ENCODE measurements around the gene FBXW9. TPM values are rescaled to one million over a fixed set of nuclear protein-coding genes. Genes with fewer than 3 reads are reported as not detected.
"Not testable (repeated sequence)": the region's sequence is repeated elsewhere in the genome, so short reads cannot be mapped to it uniquely, and the experiment has no call there.

FBXW9 gene
- total and polyA plus RNA-seq, 9 donors: 3.9 to 5.7 (median 4.6) TPM

- H3K4me3 ChIP-seq (ENCODE audit: low read length): no peak within 1 kb of the TSS
- no peaks in the 10 kb centered on the region for H3K27me3 ChIP-seq (ENCODE audit: control insufficient read depth, insufficient read depth, low read length)
- no peak within 1 kb of the TSS for H3K27ac ChIP-seq (ENCODE audit: low read length)
- no peaks in the 10 kb centered on the region for H3K4me1 ChIP-seq (ENCODE audit: control insufficient read depth, insufficient read depth, low read length)
- DNase-seq: no peak
- no peaks in the 10 kb centered on the region for H3K9me3 ChIP-seq (replicated peaks; ENCODE audit: control insufficient read depth, low read depth, low read length)
- H3K36me3 ChIP-seq (ENCODE audit: control insufficient read depth, insufficient read depth, low read length): peaks cover 7% of the 10 kb centered on the region
- WGBS (ENCODE audit: insufficient coverage): 73% methylated on average over 8 of the region's 9 CpGs
Observed at GRCh38 chr19:12687496-12688196, 8.8 kb downstream of the FBXW9 start, which contains the start of gene GNG14. Gene GNG14, plus strand, starts transcription at chr19:12687998. Its CDS starts 51 bp downstream, at chr19:12688049.

- no peak overlapping the region for H3K27ac ChIP-seq (ENCODE audit: low read length)
- no peaks in the 10 kb centered on the region for H3K27me3 ChIP-seq (ENCODE audit: control insufficient read depth, insufficient read depth, low read length)
- DNase-seq: no peak
- H3K36me3 ChIP-seq (ENCODE audit: control insufficient read depth, insufficient read depth, low read length): peaks cover 7% of the 10 kb centered on the region
- no peaks in the 10 kb centered on the region for H3K9me3 ChIP-seq (replicated peaks; ENCODE audit: control insufficient read depth, low read depth, low read length)
- H3K4me1 ChIP-seq (ENCODE audit: control insufficient read depth, insufficient read depth, low read length): no peaks in the 10 kb centered on the region
- WGBS (ENCODE audit: insufficient coverage): 74% methylated on average over 3 of the region's 3 CpGs
- no peak overlapping the region for H3K4me3 ChIP-seq (ENCODE audit: low read length)
Observed at GRCh38 chr19:12685831-12686230, 10.6 kb downstream of the FBXW9 start.

DNA sequence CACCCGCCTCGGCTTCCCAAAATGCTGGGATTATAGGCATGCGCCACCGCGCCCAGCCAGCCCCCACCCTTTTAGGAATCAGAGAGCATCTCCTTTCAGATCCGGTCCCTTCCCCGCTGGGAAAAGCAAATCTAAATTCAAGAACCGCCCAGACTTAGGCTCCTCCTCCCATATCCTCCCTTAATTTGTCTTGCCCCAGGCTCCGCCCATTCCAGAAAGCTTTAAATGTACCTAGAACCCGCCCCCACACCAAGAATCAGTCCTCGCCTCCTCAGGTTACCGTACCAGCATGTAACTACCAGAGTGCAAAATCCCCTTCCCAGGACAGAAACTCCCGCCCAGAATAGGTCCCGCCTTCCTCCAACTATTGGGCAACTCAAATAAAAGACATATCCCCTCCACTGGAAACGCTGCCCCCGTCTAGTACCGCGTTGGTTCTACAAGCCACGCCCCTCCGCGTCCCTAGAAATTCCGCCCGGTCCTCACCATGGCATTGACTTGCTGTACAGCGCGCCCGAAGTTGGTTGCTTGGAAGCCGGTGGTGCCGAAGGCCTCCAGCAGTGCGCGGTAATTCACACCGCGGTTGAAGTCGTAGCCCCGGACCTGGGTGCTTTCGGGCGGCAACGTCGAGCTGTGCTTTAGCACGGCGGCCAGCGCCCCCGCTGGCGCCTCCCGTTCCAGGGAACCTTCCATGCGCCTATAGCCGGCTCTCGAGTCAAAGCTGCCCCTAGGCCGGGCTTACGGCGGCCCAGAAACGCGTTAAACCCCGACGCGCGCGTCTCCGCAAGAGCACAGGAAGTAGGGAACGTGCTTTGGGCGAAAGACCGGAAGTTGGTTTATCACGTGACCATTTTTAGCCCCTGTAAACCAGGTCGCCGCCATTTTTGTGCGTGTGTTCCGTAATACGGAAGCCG, 15.1 kb downstream of the FBXW9 start, which contains the start of gene DHPS:
DHPS (minus strand) TSS at position 807 of the 914 bp plus-strand sequence; CDS start at position 693, 114 bp downstream.
- Histone ChIP-seq H3K4me3 (ENCODE audit: low read length) (peak within 1 kb of the TSS; percentile 99), H3K9me3 (replicated peaks; ENCODE audit: control insufficient read depth, low read depth, low read length) (no peaks in the 10 kb centered on the region), H3K4me1 (ENCODE audit: control insufficient read depth, insufficient read depth, low read length) (peaks cover 2% of the 10 kb centered on the region), H3K36me3 (ENCODE audit: control insufficient read depth, insufficient read depth, low read length) (peaks cover 34% of the 10 kb centered on the region), H3K27ac (ENCODE audit: low read length) (peak within 1 kb of the TSS; percentile 99), H3K27me3 (ENCODE audit: control insufficient read depth, insufficient read depth, low read length) (no peaks in the 10 kb centered on the region)
- DNase-seq: peak; percentile 99
- under 1% methylated on average over 68 of the region's 68 CpGs for WGBS (ENCODE audit: insufficient coverage)

DNA sequence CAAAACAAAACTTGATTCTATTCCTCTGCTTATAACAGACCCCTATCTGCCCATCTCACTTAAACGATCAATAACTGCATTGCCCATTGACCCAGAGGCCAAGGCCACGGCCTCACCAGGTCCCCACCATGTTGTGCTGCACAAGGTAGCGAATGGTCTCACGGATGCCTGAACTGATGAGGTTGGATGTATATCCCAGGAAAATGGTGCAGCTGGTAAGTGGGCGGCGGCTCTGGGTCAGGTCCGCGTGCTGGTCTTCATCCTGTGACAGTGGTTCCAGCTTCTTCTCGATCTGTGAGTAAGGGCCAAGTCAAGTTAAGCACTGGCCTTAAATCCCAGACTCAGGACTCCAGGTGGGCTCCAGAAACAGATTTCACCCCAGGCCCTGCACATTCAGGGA, 16.4 kb downstream of the FBXW9 start:
- Histone ChIP-seq H3K27me3 (ENCODE audit: control insufficient read depth, insufficient read depth, low read length) (no peaks in the 10 kb centered on the region), H3K4me3 (ENCODE audit: low read length) (no peak overlapping the region), H3K4me1 (ENCODE audit: control insufficient read depth, insufficient read depth, low read length) (peaks cover 2% of the 10 kb centered on the region), H3K9me3 (replicated peaks; ENCODE audit: control insufficient read depth, low read depth, low read length) (no peaks in the 10 kb centered on the region), H3K27ac (ENCODE audit: low read length) (no peak overlapping the region), H3K36me3 (ENCODE audit: control insufficient read depth, insufficient read depth, low read length) (peaks cover 46% of the 10 kb centered on the region)
- WGBS (ENCODE audit: insufficient coverage): 95% methylated on average over 8 of the region's 9 CpGs
- no peak for DNase-seq

DNA sequence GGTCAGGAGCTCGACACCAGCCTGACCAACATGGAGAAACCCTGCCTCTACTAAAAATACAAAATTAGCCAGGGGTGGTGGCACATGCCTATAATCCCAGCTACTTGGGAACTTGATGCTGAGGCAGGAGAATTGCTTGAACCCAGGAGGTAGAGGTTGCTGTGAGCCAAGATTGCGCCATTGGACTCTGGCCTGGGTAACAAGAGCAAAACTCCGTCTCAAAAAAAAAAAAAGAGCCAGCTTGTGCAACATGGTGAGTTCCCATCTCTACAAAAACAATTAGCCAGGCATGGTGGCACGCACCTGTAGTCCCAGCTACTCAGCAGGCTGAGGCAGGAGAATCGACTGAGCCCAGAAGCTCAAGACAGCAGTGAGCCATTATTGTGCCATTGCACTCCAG, 18.4 kb downstream of the FBXW9 start:
- WGBS (ENCODE audit: insufficient coverage): 85% methylated on average over 5 of the region's 5 CpGs
- H3K36me3 ChIP-seq (ENCODE audit: control insufficient read depth, insufficient read depth, low read length): peaks cover 61% of the 10 kb centered on the region
- not testable (repeated sequence) for H3K4me3 ChIP-seq (ENCODE audit: low read length); H3K27ac ChIP-seq (ENCODE audit: low read length); H3K9me3 ChIP-seq (replicated peaks; ENCODE audit: control insufficient read depth, low read depth, low read length); H3K27me3 ChIP-seq (ENCODE audit: control insufficient read depth, insufficient read depth, low read length); DNase-seq; H3K4me1 ChIP-seq (ENCODE audit: control insufficient read depth, insufficient read depth, low read length)

GRCh38 chr19:12676928-12677327, 19.5 kb downstream of the FBXW9 start:
- Histone ChIP-seq H3K36me3 (ENCODE audit: control insufficient read depth, insufficient read depth, low read length) (peaks cover 71% of the 10 kb centered on the region), H3K27me3 (ENCODE audit: control insufficient read depth, insufficient read depth, low read length) (no peaks in the 10 kb centered on the region), H3K9me3 (replicated peaks; ENCODE audit: control insufficient read depth, low read depth, low read length) (no peaks in the 10 kb centered on the region), H3K4me1 (ENCODE audit: control insufficient read depth, insufficient read depth, low read length) (peaks cover 2% of the 10 kb centered on the region), H3K4me3 (ENCODE audit: low read length) (no peak overlapping the region), H3K27ac (ENCODE audit: low read length) (no peak overlapping the region)
- 78% methylated on average over 4 of the region's 12 CpGs for WGBS (ENCODE audit: insufficient coverage)
- DNase-seq: no peak

DNA sequence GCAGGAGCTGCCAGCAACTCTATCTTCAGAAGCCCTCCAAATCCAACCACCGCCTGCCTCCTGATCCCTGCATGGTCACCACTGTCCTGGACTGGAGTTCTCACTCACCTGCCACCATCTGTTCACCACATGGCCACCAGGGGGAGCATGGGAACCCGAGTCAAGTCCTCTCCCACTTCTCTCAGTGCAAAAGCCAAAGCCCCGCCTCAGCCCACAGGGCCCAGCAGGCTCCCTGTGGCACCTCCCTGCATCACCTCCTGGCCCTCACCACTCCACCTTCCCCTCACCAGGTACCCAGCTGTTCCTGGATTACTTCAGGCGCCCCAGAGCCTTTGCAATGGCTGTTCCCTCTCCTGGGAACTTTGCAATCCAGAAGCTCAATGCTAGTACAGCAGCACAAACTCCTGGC, 20.0 kb downstream of the FBXW9 start:
- H3K36me3 ChIP-seq (ENCODE audit: control insufficient read depth, insufficient read depth, low read length): peaks cover 72% of the 10 kb centered on the region
- DNase-seq: peak; percentile 79

DNA sequence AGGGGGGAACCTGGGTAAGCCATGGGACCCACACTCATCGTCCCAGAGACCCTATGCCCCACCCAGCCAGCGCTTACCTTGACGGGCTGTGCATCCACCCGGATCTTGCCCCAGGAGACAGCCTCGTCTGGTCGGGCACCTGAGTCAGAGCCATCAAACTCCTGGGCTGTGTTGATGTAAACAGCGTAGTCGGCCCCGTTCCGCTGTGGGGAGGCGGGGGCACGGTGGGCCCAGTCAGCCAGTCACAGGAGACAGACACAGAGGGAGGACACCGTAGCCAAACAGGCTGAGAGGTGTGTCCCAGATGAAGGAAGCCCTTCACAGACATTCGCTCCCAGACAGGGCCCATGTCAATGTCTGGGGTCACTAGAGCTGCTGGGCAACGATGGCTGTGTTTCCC, 20.5 kb downstream of the FBXW9 start:
- no peak for DNase-seq
- Histone ChIP-seq H3K9me3 (replicated peaks; ENCODE audit: control insufficient read depth, low read depth, low read length) (no peaks in the 10 kb centered on the region), H3K4me3 (ENCODE audit: low read length) (no peak overlapping the region), H3K4me1 (ENCODE audit: control insufficient read depth, insufficient read depth, low read length) (peaks cover 2% of the 10 kb centered on the region), H3K27ac (ENCODE audit: low read length) (no peak overlapping the region), H3K27me3 (ENCODE audit: control insufficient read depth, insufficient read depth, low read length) (no peaks in the 10 kb centered on the region), H3K36me3 (ENCODE audit: control insufficient read depth, insufficient read depth, low read length) (peaks cover 72% of the 10 kb centered on the region)
- WGBS (ENCODE audit: insufficient coverage): 89% methylated on average over 14 of the region's 15 CpGs

More for the DNA sequence above, 20.0 kb downstream of the FBXW9 start:
- Histone ChIP-seq H3K27me3 (ENCODE audit: control insufficient read depth, insufficient read depth, low read length) (no peaks in the 10 kb centered on the region), H3K4me1 (ENCODE audit: control insufficient read depth, insufficient read depth, low read length) (peaks cover 2% of the 10 kb centered on the region), H3K27ac (ENCODE audit: low read length) (no peak overlapping the region), H3K9me3 (replicated peaks; ENCODE audit: control insufficient read depth, low read depth, low read length) (no peaks in the 10 kb centered on the region), H3K4me3 (ENCODE audit: low read length) (no peak overlapping the region)
- 10% methylated on average over 3 of the region's 4 CpGs for WGBS (ENCODE audit: insufficient coverage)

- no peak for DNase-seq
- no peaks in the 10 kb centered on the region for H3K27me3 ChIP-seq (ENCODE audit: control insufficient read depth, insufficient read depth, low read length)
- H3K27ac ChIP-seq (ENCODE audit: low read length): no peak overlapping the region
- no peak overlapping the region for H3K4me3 ChIP-seq (ENCODE audit: low read length)
- peaks cover 6% of the 10 kb centered on the region for H3K4me1 ChIP-seq (ENCODE audit: control insufficient read depth, insufficient read depth, low read length)
- peaks cover 72% of the 10 kb centered on the region for H3K36me3 ChIP-seq (ENCODE audit: control insufficient read depth, insufficient read depth, low read length)
- WGBS (ENCODE audit: insufficient coverage): 93% methylated on average over 7 of the region's 10 CpGs
- no peaks in the 10 kb centered on the region for H3K9me3 ChIP-seq (replicated peaks; ENCODE audit: control insufficient read depth, low read depth, low read length)
Observed at GRCh38 chr19:12675399-12675798, 21.0 kb downstream of the FBXW9 start.

DNA sequence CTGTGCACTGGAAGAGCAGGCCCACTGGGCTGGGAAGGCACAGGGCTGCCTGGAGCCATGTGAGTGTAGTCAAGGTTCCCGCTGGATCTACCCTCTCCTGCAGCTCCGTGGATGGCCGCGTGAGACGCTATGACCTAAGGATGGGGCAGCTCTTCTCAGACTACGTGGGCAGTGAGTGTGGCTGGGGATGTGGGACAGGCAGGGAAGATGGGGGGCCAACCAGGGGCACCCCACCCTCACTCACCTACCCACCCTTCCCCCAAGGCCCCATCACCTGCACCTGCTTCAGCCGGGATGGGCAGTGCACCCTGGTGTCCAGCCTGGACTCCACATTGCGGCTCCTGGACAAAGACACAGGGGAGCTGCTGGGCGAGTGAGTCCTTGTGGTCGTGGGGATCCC, 23.7 kb downstream of the FBXW9 start:
- 83% methylated on average over 4 of the region's 10 CpGs for WGBS (ENCODE audit: insufficient coverage)
- Histone ChIP-seq H3K27ac (ENCODE audit: low read length) (no peak overlapping the region), H3K9me3 (replicated peaks; ENCODE audit: control insufficient read depth, low read depth, low read length) (no peaks in the 10 kb centered on the region), H3K27me3 (ENCODE audit: control insufficient read depth, insufficient read depth, low read length) (no peaks in the 10 kb centered on the region), H3K36me3 (ENCODE audit: control insufficient read depth, insufficient read depth, low read length) (peaks cover 57% of the 10 kb centered on the region), H3K4me1 (ENCODE audit: control insufficient read depth, insufficient read depth, low read length) (peaks cover 19% of the 10 kb centered on the region), H3K4me3 (ENCODE audit: low read length) (no peak overlapping the region)
- DNase-seq: no peak

Data from muscle of leg (tissue), 11 donors.